ENCODE data around the gene EDNRB.

DNA sequence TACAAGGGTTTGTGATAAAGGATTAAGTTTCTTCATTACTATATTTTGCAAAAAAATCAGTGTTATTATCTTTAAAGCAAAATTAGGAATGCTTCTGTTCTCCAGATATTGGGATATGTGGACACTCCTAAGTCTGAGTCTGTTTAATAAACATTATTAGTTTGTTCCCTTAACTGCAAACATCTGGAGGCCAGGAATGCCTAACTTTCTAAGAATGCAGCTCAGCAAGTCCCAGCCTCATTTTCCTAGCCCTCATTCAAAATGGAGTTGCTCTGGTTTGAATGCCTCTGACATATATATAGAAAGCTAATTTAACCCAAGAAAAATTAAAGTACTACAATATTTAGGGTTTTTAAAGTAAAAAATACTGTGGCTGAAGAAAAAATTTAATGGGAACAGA is 33.6 kb upstream of the EDNRB start:
- TF ChIP-seq, protein P1, sequence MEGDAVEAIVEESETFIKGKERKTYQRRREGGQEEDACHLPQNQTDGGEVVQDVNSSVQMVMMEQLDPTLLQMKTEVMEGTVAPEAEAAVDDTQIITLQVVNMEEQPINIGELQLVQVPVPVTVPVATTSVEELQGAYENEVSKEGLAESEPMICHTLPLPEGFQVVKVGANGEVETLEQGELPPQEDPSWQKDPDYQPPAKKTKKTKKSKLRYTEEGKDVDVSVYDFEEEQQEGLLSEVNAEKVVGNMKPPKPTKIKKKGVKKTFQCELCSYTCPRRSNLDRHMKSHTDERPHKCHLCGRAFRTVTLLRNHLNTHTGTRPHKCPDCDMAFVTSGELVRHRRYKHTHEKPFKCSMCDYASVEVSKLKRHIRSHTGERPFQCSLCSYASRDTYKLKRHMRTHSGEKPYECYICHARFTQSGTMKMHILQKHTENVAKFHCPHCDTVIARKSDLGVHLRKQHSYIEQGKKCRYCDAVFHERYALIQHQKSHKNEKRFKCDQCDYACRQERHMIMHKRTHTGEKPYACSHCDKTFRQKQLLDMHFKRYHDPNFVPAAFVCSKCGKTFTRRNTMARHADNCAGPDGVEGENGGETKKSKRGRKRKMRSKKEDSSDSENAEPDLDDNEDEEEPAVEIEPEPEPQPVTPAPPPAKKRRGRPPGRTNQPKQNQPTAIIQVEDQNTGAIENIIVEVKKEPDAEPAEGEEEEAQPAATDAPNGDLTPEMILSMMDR (IDR thresholded peaks at IDR 0.05; ENCODE audit: poor library complexity) = no peak
- TF ChIP-seq EZH2 (IDR thresholded peaks at IDR 0.05; ENCODE audit: borderline replicate concordance) (no peak), EZH2phosphoT487 (IDR thresholded peaks at IDR 0.05; ENCODE audit: low read depth, severe bottlenecking, unreplicated experiment) (no peak)
